ENCODE results near the gene SLC9A9.

GRCh38 chr3:143412084-143412483 is 436.2 kb downstream of the SLC9A9 start:
- no peak for TF ChIP-seq CTCF (IDR thresholded peaks at IDR 0.05; ENCODE audit: low read length)
- TF ChIP-seq EZH2 (optimal IDR thresholded peaks at IDR 0.05; ENCODE audit: low read depth, low read length) = no peak
